GM12878 (cell line): ENCODE data around the gene THAP3. TPM values are rescaled to one million over a fixed set of nuclear protein-coding genes. Genes with fewer than 3 reads are reported as not detected.
A peak's percentile ranks its signal among the peaks of the same experiment; 100 is the strongest.

Experiments
- BACH1 ChIP-seq: fragments of 450-650 bp; IDR thresholded peaks from 2 replicates; pipeline ENCODE4 v1.6.1; 2017; ENCODE audit warnings: mild to moderate bottlenecking, borderline replicate concordance
- CREB1 ChIP-seq: IDR thresholded peaks from 2 replicates; pipeline ENCODE4 v1.6.1; 2012; ENCODE audit warnings: low read depth, mild to moderate bottlenecking, inconsistent platforms
- CREM ChIP-seq: IDR thresholded peaks from 2 replicates; pipeline ENCODE4 v1.6.1; 2014; ENCODE audit warnings: antibody characterized with exemption, low read depth
- FOXK2 ChIP-seq: fragments of 450-650 bp; IDR thresholded peaks from 2 replicates; pipeline ENCODE4 v1.6.1; 2017; ENCODE audit warnings: mild to moderate bottlenecking, moderate library complexity
- POLR2AphosphoS5 ChIP-seq: IDR thresholded peaks from 2 replicates; pipeline ENCODE4 v1.6.1; 2011; ENCODE audit warnings: mild to moderate bottlenecking, low read length, inconsistent platforms
- SPI1 ChIP-seq: IDR thresholded peaks from 2 replicates; pipeline ENCODE4 v1.6.1; 2011; ENCODE audit warnings: low read depth, mild to moderate bottlenecking, low read length, moderate library complexity, borderline replicate concordance; ENCODE audit not compliant: insufficient read depth
- SRF ChIP-seq, 2 experiments: IDR thresholded peaks; 2 replicates each; pipeline ENCODE4 v1.6.1; 2011; ENCODE audit warnings: low read depth in 2 of 2, low read length in 2 of 2, mild to moderate bottlenecking in 1 of 2, moderate library complexity in 1 of 2
- TCF12 ChIP-seq: IDR thresholded peaks from 2 replicates; pipeline ENCODE4 v1.6.1; 2011; ENCODE audit warnings: low read depth, mild to moderate bottlenecking, low read length
- polyA plus RNA-seq, 11 experiments: library from polyadenylated mRNA; depleted of rRNA in 4 of 11; unstranded in 6 of 11; stranded (reverse) in 5 of 11; fragments of >200 nt; fragmentation: Nextera tagmentation in 4 of 11; fragmentation: Illumina TruSeq in 1 of 11; extraction: Ambion mirVana in 4 of 11; extraction: Trizol in 1 of 11; gene quantifications; 1 replicate in 1 of 11; 2 replicates in 10 of 11; pipeline versions ENCODE4 v1.2.1 to v1.2.3, GENCODE V29; 2011 to 2016; ENCODE audit warnings: inconsistent platforms in 2 of 11, missing spikeins in 2 of 11, low read depth in 1 of 11
- total RNA-seq, 4 experiments: library from RNA; depleted of rRNA in 3 of 4; stranded (reverse); fragments of >200 nt in 3 of 4; fragmentation: Illumina TruSeq in 1 of 4; extraction: Trizol in 1 of 4; gene quantifications; 2 replicates each; pipeline versions ENCODE4 v1.2.1 to v1.2.3, GENCODE V29; 2013 to 2021
- TF ChIP-seq, protein P1 (sequence below): IDR thresholded peaks from 2 replicates; pipeline ENCODE4 v1.6.1; 2011; ENCODE audit warnings: low read depth, low read length, improper control_type of control experiment, borderline replicate concordance
- TF ChIP-seq, protein P2 (sequence below), 3 experiments: IDR thresholded peaks in 2 of 3; conservative IDR thresholded peaks in 1 of 3; 2 replicates each; pipeline ENCODE4 v1.5.1; 2011; ENCODE audit warnings: low read depth in 3 of 3, low read length in 3 of 3, mild to moderate bottlenecking in 3 of 3, control low read depth in 2 of 3, moderate library complexity in 2 of 3, inconsistent platforms in 1 of 3, mixed read lengths in 1 of 3; ENCODE audit not compliant: control insufficient read depth in 2 of 3, insufficient read depth in 1 of 3; ENCODE audit errors: extremely low read depth in 1 of 3
- TF ChIP-seq, protein P3 (sequence below): IDR thresholded peaks from 2 replicates; pipeline ENCODE4 v1.6.1; 2011; ENCODE audit warnings: low read depth, mild to moderate bottlenecking, low read length, moderate library complexity, borderline replicate concordance; ENCODE audit errors: extremely low read depth
- TF ChIP-seq, protein P4 (sequence below): fragments of 450-650 bp; IDR thresholded peaks from 2 replicates; pipeline ENCODE4 v1.6.1; 2017; ENCODE audit warnings: mild to moderate bottlenecking, moderate library complexity
- TF ChIP-seq, protein P5 (sequence below): fragments of 450-650 bp; conservative IDR thresholded peaks from 2 replicates; pipeline ENCODE4 v1.6.1; 2017; ENCODE audit warnings: mild to moderate bottlenecking, moderate library complexity
- TF ChIP-seq, protein P6 (sequence below): IDR thresholded peaks from 2 replicates; pipeline ENCODE4 v1.6.1; 2012; ENCODE audit warnings: low read depth, low read length, improper control_type of control experiment

Gene THAP3
- total and polyA plus RNA-seq, 10 of the 15 experiments (the other 5 are each of a cell fraction or from before 2014, with no cell fraction given) = 1.5 to 19.5 (median 11.9) TPM

DNA sequence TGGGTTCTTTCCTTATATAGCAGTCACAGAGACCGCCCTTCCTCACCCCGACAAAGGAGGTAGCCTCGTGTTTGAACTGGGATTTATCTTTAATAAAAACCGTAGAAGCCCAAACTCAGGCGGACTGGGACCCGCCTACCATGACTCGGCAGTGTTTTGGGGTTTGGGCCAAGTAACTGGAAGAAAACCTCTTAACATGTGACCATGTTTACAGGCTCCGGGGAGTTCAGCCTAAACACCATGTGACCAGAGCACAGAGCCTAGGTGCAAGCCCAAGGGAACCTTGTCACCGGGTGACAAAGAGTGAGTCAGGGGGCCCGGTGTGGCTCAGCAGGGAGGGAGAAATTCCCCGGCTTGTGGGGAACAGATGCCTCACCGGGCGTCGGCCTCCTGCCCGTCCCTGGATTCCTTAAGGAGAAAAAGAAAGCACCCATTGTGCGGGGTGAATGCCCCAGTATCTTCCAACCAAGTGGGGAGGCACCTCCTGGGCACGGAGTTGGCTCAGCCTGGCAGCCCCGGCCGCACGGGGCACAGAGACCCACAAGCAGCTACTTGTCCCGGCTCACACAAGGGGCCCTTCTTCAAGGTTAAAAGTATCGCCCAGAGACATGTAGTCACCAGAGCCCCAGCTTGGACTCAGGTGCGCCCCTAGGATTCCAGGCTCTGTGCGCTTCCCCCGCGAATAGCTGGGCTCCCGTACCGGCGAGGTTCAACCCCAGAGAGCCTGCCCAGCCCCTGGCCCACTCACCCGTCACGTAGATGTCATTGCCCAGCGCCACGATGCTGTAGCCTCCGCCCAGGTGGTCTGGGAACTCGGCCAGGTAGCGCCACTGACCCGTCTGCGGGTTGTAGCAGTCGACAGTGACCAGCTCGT lies 23.4 kb upstream of the THAP3 start (continued):
- TF ChIP-seq, protein P1, sequence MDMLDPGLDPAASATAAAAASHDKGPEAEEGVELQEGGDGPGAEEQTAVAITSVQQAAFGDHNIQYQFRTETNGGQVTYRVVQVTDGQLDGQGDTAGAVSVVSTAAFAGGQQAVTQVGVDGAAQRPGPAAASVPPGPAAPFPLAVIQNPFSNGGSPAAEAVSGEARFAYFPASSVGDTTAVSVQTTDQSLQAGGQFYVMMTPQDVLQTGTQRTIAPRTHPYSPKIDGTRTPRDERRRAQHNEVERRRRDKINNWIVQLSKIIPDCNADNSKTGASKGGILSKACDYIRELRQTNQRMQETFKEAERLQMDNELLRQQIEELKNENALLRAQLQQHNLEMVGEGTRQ = peak; percentile 77
- TF ChIP-seq BACH1 (peak; percentile 85; the same call in 1 of the 2 replicates), CREB1 (peak; percentile 44), CREM (peak; percentile 45), POLR2AphosphoS5 (peak; percentile 49; the same call in 1 of the 2 replicates), SPI1 (0 out of 2 replicates have a peak, but pooled peaks have one; percentile 2), FOXK2 (peak; percentile 83), SRF (IDR thresholded peaks at IDR 0.05; ENCODE audit: low read depth in 2 of 2, low read length in 2 of 2) (peak in 1 of 2 experiments; percentile 84; a peak in 2 of 4 replicates), TCF12 (0 out of 2 replicates have a peak, but pooled peaks have one; percentile 3)
- TF ChIP-seq, protein P2, sequence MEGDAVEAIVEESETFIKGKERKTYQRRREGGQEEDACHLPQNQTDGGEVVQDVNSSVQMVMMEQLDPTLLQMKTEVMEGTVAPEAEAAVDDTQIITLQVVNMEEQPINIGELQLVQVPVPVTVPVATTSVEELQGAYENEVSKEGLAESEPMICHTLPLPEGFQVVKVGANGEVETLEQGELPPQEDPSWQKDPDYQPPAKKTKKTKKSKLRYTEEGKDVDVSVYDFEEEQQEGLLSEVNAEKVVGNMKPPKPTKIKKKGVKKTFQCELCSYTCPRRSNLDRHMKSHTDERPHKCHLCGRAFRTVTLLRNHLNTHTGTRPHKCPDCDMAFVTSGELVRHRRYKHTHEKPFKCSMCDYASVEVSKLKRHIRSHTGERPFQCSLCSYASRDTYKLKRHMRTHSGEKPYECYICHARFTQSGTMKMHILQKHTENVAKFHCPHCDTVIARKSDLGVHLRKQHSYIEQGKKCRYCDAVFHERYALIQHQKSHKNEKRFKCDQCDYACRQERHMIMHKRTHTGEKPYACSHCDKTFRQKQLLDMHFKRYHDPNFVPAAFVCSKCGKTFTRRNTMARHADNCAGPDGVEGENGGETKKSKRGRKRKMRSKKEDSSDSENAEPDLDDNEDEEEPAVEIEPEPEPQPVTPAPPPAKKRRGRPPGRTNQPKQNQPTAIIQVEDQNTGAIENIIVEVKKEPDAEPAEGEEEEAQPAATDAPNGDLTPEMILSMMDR (IDR thresholded peaks at IDR 0.05 in 2 of 3, conservative IDR thresholded peaks at IDR 0.05 in 1 of 3; ENCODE audit: control insufficient read depth in 2 of 3, extremely low read depth in 1 of 3, insufficient read depth in 1 of 3, low read depth in 3 of 3, low read length in 3 of 3) = peak in 1 of 3 experiments; percentile 1; a peak in 1 of 6 replicates
- TF ChIP-seq, protein P3, sequence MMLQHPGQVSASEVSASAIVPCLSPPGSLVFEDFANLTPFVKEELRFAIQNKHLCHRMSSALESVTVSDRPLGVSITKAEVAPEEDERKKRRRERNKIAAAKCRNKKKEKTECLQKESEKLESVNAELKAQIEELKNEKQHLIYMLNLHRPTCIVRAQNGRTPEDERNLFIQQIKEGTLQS = peak; percentile 15; the same call in 1 of the 2 replicates
- TF ChIP-seq, protein P4, sequence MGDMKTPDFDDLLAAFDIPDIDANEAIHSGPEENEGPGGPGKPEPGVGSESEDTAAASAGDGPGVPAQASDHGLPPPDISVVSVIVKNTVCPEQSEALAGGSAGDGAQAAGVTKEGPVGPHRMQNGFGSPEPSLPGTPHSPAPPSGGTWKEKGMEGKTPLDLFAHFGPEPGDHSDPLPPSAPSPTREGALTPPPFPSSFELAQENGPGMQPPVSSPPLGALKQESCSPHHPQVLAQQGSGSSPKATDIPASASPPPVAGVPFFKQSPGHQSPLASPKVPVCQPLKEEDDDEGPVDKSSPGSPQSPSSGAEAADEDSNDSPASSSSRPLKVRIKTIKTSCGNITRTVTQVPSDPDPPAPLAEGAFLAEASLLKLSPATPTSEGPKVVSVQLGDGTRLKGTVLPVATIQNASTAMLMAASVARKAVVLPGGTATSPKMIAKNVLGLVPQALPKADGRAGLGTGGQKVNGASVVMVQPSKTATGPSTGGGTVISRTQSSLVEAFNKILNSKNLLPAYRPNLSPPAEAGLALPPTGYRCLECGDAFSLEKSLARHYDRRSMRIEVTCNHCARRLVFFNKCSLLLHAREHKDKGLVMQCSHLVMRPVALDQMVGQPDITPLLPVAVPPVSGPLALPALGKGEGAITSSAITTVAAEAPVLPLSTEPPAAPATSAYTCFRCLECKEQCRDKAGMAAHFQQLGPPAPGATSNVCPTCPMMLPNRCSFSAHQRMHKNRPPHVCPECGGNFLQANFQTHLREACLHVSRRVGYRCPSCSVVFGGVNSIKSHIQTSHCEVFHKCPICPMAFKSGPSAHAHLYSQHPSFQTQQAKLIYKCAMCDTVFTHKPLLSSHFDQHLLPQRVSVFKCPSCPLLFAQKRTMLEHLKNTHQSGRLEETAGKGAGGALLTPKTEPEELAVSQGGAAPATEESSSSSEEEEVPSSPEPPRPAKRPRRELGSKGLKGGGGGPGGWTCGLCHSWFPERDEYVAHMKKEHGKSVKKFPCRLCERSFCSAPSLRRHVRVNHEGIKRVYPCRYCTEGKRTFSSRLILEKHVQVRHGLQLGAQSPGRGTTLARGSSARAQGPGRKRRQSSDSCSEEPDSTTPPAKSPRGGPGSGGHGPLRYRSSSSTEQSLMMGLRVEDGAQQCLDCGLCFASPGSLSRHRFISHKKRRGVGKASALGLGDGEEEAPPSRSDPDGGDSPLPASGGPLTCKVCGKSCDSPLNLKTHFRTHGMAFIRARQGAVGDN = peak; percentile 7; the same call in 1 of the 2 replicates
- TF ChIP-seq, protein P5, sequence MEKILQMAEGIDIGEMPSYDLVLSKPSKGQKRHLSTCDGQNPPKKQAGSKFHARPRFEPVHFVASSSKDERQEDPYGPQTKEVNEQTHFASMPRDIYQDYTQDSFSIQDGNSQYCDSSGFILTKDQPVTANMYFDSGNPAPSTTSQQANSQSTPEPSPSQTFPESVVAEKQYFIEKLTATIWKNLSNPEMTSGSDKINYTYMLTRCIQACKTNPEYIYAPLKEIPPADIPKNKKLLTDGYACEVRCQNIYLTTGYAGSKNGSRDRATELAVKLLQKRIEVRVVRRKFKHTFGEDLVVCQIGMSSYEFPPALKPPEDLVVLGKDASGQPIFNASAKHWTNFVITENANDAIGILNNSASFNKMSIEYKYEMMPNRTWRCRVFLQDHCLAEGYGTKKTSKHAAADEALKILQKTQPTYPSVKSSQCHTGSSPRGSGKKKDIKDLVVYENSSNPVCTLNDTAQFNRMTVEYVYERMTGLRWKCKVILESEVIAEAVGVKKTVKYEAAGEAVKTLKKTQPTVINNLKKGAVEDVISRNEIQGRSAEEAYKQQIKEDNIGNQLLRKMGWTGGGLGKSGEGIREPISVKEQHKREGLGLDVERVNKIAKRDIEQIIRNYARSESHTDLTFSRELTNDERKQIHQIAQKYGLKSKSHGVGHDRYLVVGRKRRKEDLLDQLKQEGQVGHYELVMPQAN = peak; percentile 59; the same call in 1 of the 2 replicates
- TF ChIP-seq, protein P6, sequence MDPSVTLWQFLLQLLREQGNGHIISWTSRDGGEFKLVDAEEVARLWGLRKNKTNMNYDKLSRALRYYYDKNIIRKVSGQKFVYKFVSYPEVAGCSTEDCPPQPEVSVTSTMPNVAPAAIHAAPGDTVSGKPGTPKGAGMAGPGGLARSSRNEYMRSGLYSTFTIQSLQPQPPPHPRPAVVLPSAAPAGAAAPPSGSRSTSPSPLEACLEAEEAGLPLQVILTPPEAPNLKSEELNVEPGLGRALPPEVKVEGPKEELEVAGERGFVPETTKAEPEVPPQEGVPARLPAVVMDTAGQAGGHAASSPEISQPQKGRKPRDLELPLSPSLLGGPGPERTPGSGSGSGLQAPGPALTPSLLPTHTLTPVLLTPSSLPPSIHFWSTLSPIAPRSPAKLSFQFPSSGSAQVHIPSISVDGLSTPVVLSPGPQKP = no peak
